Measurements from ENCODE around the gene SERPINA7. TPM values are rescaled to one million over a fixed set of nuclear protein-coding genes. Genes with fewer than 3 reads are reported as not detected.

SERPINA7 gene
- total RNA-seq, result not detected

GRCh38 chrX:106038625-106039024 is at the start of gene SERPINA7:
SERPINA7 (minus strand) TSS chrX:106038727; CDS start chrX:106037058, 1,669 bp downstream.
- no peaks in the 10 kb centered on the region for H3K36me3 Mint-ChIP-seq (ENCODE audit: low read depth)
- H3K4me1 Mint-ChIP-seq, result no peaks in the 10 kb centered on the region
- H3K4me3 Mint-ChIP-seq, result no peak within 1 kb of the TSS
- no peaks in the 10 kb centered on the region for H3K27me3 Mint-ChIP-seq
- ATAC-seq (replicated peaks), result no peak
- H3K9me3 Mint-ChIP-seq, result no peaks in the 10 kb centered on the region
- H3K27ac Mint-ChIP-seq, result no peak within 1 kb of the TSS

GRCh38 chrX:106069048-106069447 is 30.5 kb upstream of the SERPINA7 start:
- Mint-ChIP-seq H3K4me1 (no peaks in the 10 kb centered on the region), H3K27ac (no peak overlapping the region), H3K36me3 (ENCODE audit: low read depth) (no peaks in the 10 kb centered on the region), H3K4me3 (no peak overlapping the region), H3K9me3 (no peaks in the 10 kb centered on the region), H3K27me3 (no peaks in the 10 kb centered on the region)
- ATAC-seq (replicated peaks), result no peak

DNA sequence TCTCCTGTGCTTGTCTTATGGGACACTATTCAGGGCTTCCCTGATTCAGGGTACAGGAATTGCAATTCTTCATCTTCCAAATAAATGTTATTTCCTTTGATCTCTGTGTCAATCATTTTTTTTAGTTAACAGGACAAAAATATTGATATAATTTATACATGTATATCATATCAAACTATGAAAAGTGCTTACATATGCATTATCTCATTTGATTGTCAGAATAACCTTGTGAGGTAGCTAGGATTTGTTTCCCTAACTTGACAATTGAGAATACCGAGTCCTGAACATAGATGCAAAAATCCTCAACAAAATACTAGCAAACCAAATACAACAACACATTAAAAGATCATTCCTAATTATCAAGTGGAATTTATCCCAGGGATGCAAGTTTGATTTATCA is 11.5 kb upstream of the SERPINA7 start:
- H3K27me3 Mint-ChIP-seq, result no peaks in the 10 kb centered on the region
- H3K36me3 Mint-ChIP-seq (ENCODE audit: low read depth), result no peaks in the 10 kb centered on the region
- H3K4me1 Mint-ChIP-seq, result no peaks in the 10 kb centered on the region
- H3K4me3 Mint-ChIP-seq, result no peak overlapping the region
- H3K27ac Mint-ChIP-seq, result no peak overlapping the region
- no peak for ATAC-seq (replicated peaks)
- H3K9me3 Mint-ChIP-seq, result no peaks in the 10 kb centered on the region

- Mint-ChIP-seq H3K36me3 (ENCODE audit: low read depth) (no peaks in the 10 kb centered on the region), H3K27ac (no peak overlapping the region), H3K4me1 (no peaks in the 10 kb centered on the region), H3K27me3 (no peaks in the 10 kb centered on the region), H3K9me3 (no peaks in the 10 kb centered on the region), H3K4me3 (no peak overlapping the region)
- no peak for ATAC-seq (replicated peaks)
Measured at GRCh38 chrX:106042296-106042695, 3.8 kb upstream of the SERPINA7 start.

- H3K9me3 Mint-ChIP-seq, result no peaks in the 10 kb centered on the region
- H3K27me3 Mint-ChIP-seq, result no peaks in the 10 kb centered on the region
- no peak for ATAC-seq (replicated peaks)
- no peak overlapping the region for H3K4me3 Mint-ChIP-seq
- no peaks in the 10 kb centered on the region for H3K4me1 Mint-ChIP-seq
- H3K36me3 Mint-ChIP-seq (ENCODE audit: low read depth), result no peaks in the 10 kb centered on the region
- H3K27ac Mint-ChIP-seq, result no peak overlapping the region
Measured at GRCh38 chrX:106040861-106041260, 2.3 kb upstream of the SERPINA7 start.

- ATAC-seq (replicated peaks), result no peak
- no peaks in the 10 kb centered on the region for H3K9me3 Mint-ChIP-seq
- no peaks in the 10 kb centered on the region for H3K27me3 Mint-ChIP-seq
- H3K4me3 Mint-ChIP-seq, result no peak overlapping the region
- no peaks in the 10 kb centered on the region for H3K36me3 Mint-ChIP-seq (ENCODE audit: low read depth)
- H3K4me1 Mint-ChIP-seq, result no peaks in the 10 kb centered on the region
- H3K27ac Mint-ChIP-seq, result no peak overlapping the region
Measured at GRCh38 chrX:106039920-106040319, 1.4 kb upstream of the SERPINA7 start.

GRCh38 chrX:106037835-106038473 is 573 bp downstream of the SERPINA7 start:
- Mint-ChIP-seq H3K27ac (no peak overlapping the region), H3K4me3 (no peak overlapping the region), H3K4me1 (no peaks in the 10 kb centered on the region), H3K27me3 (no peaks in the 10 kb centered on the region), H3K36me3 (ENCODE audit: low read depth) (no peaks in the 10 kb centered on the region), H3K9me3 (no peaks in the 10 kb centered on the region)
- no peak for ATAC-seq (replicated peaks)

GRCh38 chrX:106036716-106037115 is 1.8 kb downstream of the SERPINA7 start:
- H3K36me3 Mint-ChIP-seq (ENCODE audit: low read depth), result no peaks in the 10 kb centered on the region
- no peak overlapping the region for H3K27ac Mint-ChIP-seq
- no peaks in the 10 kb centered on the region for H3K27me3 Mint-ChIP-seq
- no peak overlapping the region for H3K4me3 Mint-ChIP-seq
- no peak for ATAC-seq (replicated peaks)
- H3K9me3 Mint-ChIP-seq, result no peaks in the 10 kb centered on the region
- H3K4me1 Mint-ChIP-seq, result no peaks in the 10 kb centered on the region

- H3K27ac Mint-ChIP-seq, result no peak overlapping the region
- H3K4me1 Mint-ChIP-seq, result no peaks in the 10 kb centered on the region
- no peak for ATAC-seq (replicated peaks)
- H3K9me3 Mint-ChIP-seq, result no peaks in the 10 kb centered on the region
- H3K36me3 Mint-ChIP-seq (ENCODE audit: low read depth), result no peaks in the 10 kb centered on the region
- H3K4me3 Mint-ChIP-seq, result no peak overlapping the region
- H3K27me3 Mint-ChIP-seq, result no peaks in the 10 kb centered on the region
Measured at GRCh38 chrX:106035064-106035463, 3.5 kb downstream of the SERPINA7 start.

DNA sequence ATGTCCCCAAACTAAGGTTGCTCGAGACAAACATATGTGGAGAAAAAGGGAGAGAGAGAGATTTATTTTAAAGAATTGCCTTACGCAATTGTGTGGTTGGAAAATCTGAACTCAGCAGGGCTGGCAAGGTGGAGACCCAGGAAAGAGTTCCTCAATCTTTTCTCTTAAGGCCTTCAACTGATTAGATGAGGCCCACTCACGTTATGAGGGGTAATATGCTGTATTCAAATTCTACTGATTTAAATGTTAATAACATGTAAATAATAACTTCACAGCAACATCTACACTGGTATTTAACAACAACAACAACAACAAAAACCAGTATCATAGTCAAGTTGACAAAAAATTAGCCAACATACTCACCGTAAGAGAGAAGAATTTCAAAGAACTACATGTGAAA is 14.6 kb downstream of the SERPINA7 start:
- Mint-ChIP-seq H3K27ac (no peak overlapping the region), H3K27me3 (no peaks in the 10 kb centered on the region), H3K9me3 (no peaks in the 10 kb centered on the region), H3K4me1 (no peaks in the 10 kb centered on the region), H3K4me3 (no peak overlapping the region), H3K36me3 (ENCODE audit: low read depth) (no peaks in the 10 kb centered on the region)
- ATAC-seq (replicated peaks), result no peak

DNA sequence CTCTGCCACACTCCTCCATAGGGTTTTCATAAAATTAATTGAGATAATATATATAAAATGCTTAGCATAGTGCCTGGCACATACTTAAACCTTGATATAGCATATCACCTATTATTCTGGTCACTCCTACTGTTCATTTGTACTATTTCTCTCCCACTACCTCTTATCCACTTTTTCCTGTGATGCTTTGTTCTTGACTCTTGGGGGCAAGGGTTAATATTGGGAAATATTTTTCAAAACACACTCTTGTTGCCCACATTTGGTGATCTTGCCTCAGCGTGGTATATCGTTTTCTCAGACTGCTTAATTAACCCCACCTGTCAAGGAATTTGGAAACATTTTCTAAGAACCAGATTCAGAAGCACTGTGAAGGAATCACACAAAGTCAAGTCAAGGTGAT is 16.3 kb downstream of the SERPINA7 start:
- Mint-ChIP-seq H3K4me1 (no peaks in the 10 kb centered on the region), H3K9me3 (no peaks in the 10 kb centered on the region), H3K4me3 (no peak overlapping the region), H3K27ac (no peak overlapping the region), H3K36me3 (ENCODE audit: low read depth) (no peaks in the 10 kb centered on the region), H3K27me3 (no peaks in the 10 kb centered on the region)
- ATAC-seq (replicated peaks), result no peak

DNA sequence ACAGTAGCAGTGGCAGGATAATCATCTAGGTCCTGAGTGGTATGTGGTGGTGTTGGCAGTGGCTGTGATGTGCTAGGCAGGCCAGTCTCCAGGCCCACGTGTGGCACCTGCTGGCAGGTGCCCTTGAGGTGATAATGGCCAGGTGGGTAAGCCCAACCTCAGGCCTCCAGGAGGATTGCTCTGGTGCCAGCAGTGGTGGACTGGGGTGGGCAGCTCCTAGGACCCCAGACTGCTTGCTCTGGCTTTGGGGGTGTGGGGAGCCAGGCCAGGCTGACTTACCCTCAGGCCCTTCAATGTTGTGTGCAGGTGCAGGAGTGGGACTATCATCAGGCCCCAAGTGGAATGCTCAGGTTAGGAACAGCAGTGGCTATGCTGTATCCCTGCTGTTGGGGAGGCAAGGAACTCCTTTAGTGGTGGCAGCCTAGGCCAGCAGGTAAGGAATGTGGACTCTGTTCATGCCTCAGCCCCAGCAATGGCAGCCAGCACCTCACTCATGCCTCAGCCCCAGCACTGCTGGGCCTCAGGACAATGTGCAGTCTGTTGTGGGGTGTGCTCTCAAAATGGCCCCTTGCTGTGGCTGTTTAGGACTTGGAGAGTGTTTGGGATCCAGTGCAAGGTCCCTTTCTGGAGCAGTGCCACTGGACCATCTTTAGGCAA is 24.3 kb downstream of the SERPINA7 start:
- H3K4me3 Mint-ChIP-seq, result no peak overlapping the region
- no peaks in the 10 kb centered on the region for H3K4me1 Mint-ChIP-seq
- no peak for ATAC-seq (replicated peaks)
- no peaks in the 10 kb centered on the region for H3K27me3 Mint-ChIP-seq
- H3K9me3 Mint-ChIP-seq, result peaks cover 3% of the 10 kb centered on the region
- no peaks in the 10 kb centered on the region for H3K36me3 Mint-ChIP-seq (ENCODE audit: low read depth)
- no peak overlapping the region for H3K27ac Mint-ChIP-seq

DNA sequence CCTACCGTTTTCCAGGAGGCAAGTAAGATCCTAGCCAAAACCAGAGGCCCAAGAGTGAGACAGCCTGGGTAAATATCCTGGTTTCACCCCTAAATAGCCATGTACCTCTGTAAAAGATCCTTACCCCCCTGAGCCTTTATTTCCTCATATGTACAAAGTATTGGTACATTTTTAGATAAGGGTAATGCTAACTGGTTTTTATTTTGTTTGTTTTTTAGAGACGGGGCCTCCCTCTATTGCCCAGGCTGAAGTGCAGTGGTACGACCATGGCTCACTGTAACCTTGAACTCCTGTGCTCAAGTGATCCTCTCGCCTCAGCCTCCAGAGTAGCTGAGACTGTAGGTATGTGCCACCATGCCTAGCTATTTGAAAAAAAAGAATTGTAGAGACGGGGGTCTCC is 29.4 kb downstream of the SERPINA7 start:
- no peak for ATAC-seq (replicated peaks)
- H3K27me3 Mint-ChIP-seq, result no peaks in the 10 kb centered on the region
- H3K4me3 Mint-ChIP-seq, result no peak overlapping the region
- no peaks in the 10 kb centered on the region for H3K36me3 Mint-ChIP-seq (ENCODE audit: low read depth)
- H3K27ac Mint-ChIP-seq, result no peak overlapping the region
- peaks cover 7% of the 10 kb centered on the region for H3K9me3 Mint-ChIP-seq
- H3K4me1 Mint-ChIP-seq, result no peaks in the 10 kb centered on the region

DNA sequence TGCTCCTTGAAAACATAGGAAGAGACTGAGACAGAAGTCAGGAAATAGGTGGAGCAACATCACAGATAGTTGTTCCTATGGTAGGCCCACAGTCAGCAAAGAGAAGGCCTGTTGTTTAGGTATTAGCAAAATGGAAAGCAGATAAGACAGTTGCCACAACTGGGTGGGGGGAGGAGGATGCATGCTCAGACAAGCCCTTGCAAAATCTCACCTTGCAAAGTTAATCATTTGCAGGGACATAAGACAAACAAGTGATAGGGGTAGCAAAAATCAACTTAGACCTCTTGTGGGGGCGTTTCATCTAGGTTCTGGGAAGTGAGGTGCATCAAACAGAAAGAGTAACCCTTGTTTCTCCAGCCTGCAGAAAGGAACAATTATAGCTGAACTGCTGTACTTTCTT is 30.7 kb downstream of the SERPINA7 start:
- Mint-ChIP-seq H3K9me3 (peaks cover 7% of the 10 kb centered on the region), H3K4me3 (no peak overlapping the region), H3K27me3 (no peaks in the 10 kb centered on the region), H3K4me1 (no peaks in the 10 kb centered on the region), H3K36me3 (ENCODE audit: low read depth) (no peaks in the 10 kb centered on the region), H3K27ac (no peak overlapping the region)
- no peak for ATAC-seq (replicated peaks)

GRCh38 chrX:106005684-106006083 is 32.8 kb downstream of the SERPINA7 start:
- no peak for ATAC-seq (replicated peaks)
- H3K4me3 Mint-ChIP-seq, result no peak overlapping the region
- H3K27ac Mint-ChIP-seq, result no peak overlapping the region
- H3K9me3 Mint-ChIP-seq, result peaks cover 4% of the 10 kb centered on the region
- H3K27me3 Mint-ChIP-seq, result no peaks in the 10 kb centered on the region
- no peaks in the 10 kb centered on the region for H3K36me3 Mint-ChIP-seq (ENCODE audit: low read depth)
- H3K4me1 Mint-ChIP-seq, result no peaks in the 10 kb centered on the region

All from activated T-helper 17 cell treated with anti-CD3 and anti-CD28 coated beads, Interleukin-2, amount 50 U/mL, for 72 hours (primary cell).